Astrocyte (in vitro differentiated cells and primary cell): ENCODE results near the gene SACS. TPM values are rescaled to one million over a fixed set of nuclear protein-coding genes. Genes with fewer than 3 reads are reported as not detected.

Source experiments
- DNase-seq: peaks from one replicate; pipeline ENCODE4 v3.0.0-alpha.2; 2010; ENCODE audit warnings: low read depth
- FAIRE-seq: peaks from 2 replicates; lab custom pipeline; 2011; peaks lifted over from hg19 to GRCh38; lab: Jason Lieb, UNC
- H2AFZ ChIP-seq: 2 replicates; pipeline ENCODE4 v1.6.0; 2012; ENCODE audit warnings: low read depth, low read length, inconsistent platforms
- H3K27ac ChIP-seq: 2 replicates; pipeline ENCODE4 v1.5.1; 2011; ENCODE audit warnings: low read depth, low read length, inconsistent platforms
- H3K27me3 ChIP-seq: 2 replicates; pipeline ENCODE4 v1.6.0; 2011; ENCODE audit warnings: low read length, inconsistent platforms; ENCODE audit not compliant: insufficient read depth
- H3K36me3 ChIP-seq: 2 replicates; pipeline ENCODE4 v1.5.1; 2011; ENCODE audit warnings: low read length, inconsistent platforms; ENCODE audit not compliant: insufficient read depth
- H3K4me1 ChIP-seq: 2 replicates; pipeline ENCODE4 v1.5.1; 2011; ENCODE audit warnings: low read length, inconsistent platforms; ENCODE audit not compliant: insufficient read depth
- H3K4me2 ChIP-seq: 2 replicates; pipeline ENCODE4 v1.6.0; 2012; ENCODE audit warnings: low read length, inconsistent platforms
- H3K4me3 ChIP-seq: 2 replicates; pipeline ENCODE4 v1.5.1; 2011; ENCODE audit warnings: low read depth, mild to moderate bottlenecking, low read length, inconsistent platforms; ENCODE audit not compliant: insufficient read depth
- H3K79me2 ChIP-seq: 2 replicates; pipeline ENCODE4 v1.6.0; 2012; ENCODE audit warnings: mild to moderate bottlenecking, low read length, inconsistent platforms; ENCODE audit not compliant: insufficient read depth
- H3K9ac ChIP-seq: 2 replicates; pipeline ENCODE4 v1.6.0; 2012; ENCODE audit warnings: mild to moderate bottlenecking, low read length, inconsistent platforms
- H3K9me3 ChIP-seq: 2 replicates; pipeline ENCODE4 v1.5.1; 2012; ENCODE audit warnings: low read depth, mild to moderate bottlenecking, low read length, inconsistent platforms; ENCODE audit not compliant: insufficient read depth
- H4K20me1 ChIP-seq: 2 replicates; pipeline ENCODE4 v1.6.0; 2012; ENCODE audit warnings: low read length, inconsistent platforms; ENCODE audit not compliant: insufficient read depth
- H3K27ac Mint-ChIP-seq: one replicate; pipeline ENCODE4 v1.8.0; 2021; ENCODE audit warnings: mild to moderate bottlenecking, mixed read lengths; ENCODE audit not compliant: unreplicated experiment
- H3K27me3 Mint-ChIP-seq: one replicate; pipeline ENCODE4 v1.8.0; 2021; ENCODE audit warnings: low read depth, mixed read lengths; ENCODE audit not compliant: unreplicated experiment
- H3K36me3 Mint-ChIP-seq: one replicate; pipeline ENCODE4 v1.8.0; 2021; ENCODE audit warnings: low read depth, mixed read lengths; ENCODE audit not compliant: unreplicated experiment
- H3K4me1 Mint-ChIP-seq: one replicate; pipeline ENCODE4 v1.8.0; 2021; ENCODE audit warnings: low read depth, mixed read lengths; ENCODE audit not compliant: unreplicated experiment
- H3K4me3 Mint-ChIP-seq: one replicate; pipeline ENCODE4 v1.8.0; 2021; ENCODE audit warnings: mild to moderate bottlenecking, moderate library complexity, mixed read lengths; ENCODE audit not compliant: unreplicated experiment
- H3K9me3 Mint-ChIP-seq: one replicate; pipeline ENCODE4 v1.8.0; 2021; ENCODE audit warnings: mild to moderate bottlenecking, mixed read lengths; ENCODE audit not compliant: unreplicated experiment
- CTCF ChIP-seq: IDR thresholded peaks from 2 replicates; pipeline ENCODE4 v1.5.1; 2011; ENCODE audit warnings: low read depth, mild to moderate bottlenecking, inconsistent platforms, low read length, moderate library complexity; ENCODE audit not compliant: insufficient read depth
- EZH2 ChIP-seq: IDR thresholded peaks from 2 replicates; pipeline ENCODE4 v1.6.1; 2012; ENCODE audit warnings: mild to moderate bottlenecking, low read length, inconsistent platforms; ENCODE audit not compliant: insufficient read depth
- total RNA-seq: library from RNA; stranded (reverse); gene quantifications from 2 replicates; pipeline ENCODE4 v1.2.1, GENCODE V29; 2021

SACS gene
- total RNA-seq, 1 donor from 2014 or later, result 79.4 TPM

DNA sequence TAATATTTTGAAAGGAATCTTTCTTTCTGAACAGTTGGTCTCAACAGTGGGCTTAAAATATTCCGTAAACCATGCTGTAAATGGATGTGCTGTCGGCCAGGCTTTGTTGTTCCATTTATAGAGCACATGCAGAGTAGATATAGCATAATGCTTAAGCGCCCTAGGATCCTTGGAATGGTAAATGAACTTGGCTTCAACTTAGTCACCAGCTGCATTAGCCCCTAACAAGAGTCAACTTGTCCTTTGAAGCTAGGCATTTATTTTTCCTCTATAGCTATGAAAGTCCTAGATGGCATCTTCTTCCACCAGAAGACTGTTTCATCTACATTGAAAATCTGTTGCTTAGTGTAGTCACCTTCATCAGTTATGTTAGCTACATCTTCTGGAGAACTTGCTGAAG, 47.6 kb downstream of the SACS start:
- H3K36me3 Mint-ChIP-seq, result no peaks in the 10 kb centered on the region
- DNase-seq, result no peak
- H3K79me2 ChIP-seq, result peaks cover 54% of the 10 kb centered on the region
- H3K27ac ChIP-seq, result no peak overlapping the region
- H3K4me1 ChIP-seq, result peaks cover 23% of the 10 kb centered on the region
- TF ChIP-seq CTCF, result no peak
- no peak for TF ChIP-seq EZH2
- no peaks in the 10 kb centered on the region for H3K27me3 Mint-ChIP-seq
- H3K27me3 ChIP-seq, result no peaks in the 10 kb centered on the region
- no peak overlapping the region for H3K4me2 ChIP-seq
- no peaks in the 10 kb centered on the region for H3K9me3 ChIP-seq
- H3K4me3 Mint-ChIP-seq, result no peak overlapping the region
- peaks cover 14% of the 10 kb centered on the region for H3K4me1 Mint-ChIP-seq
- H3K9me3 Mint-ChIP-seq, result no peaks in the 10 kb centered on the region
- no peaks in the 10 kb centered on the region for H3K36me3 ChIP-seq
- H3K27ac Mint-ChIP-seq, result no peak overlapping the region
- H3K9ac ChIP-seq, result no peak overlapping the region
- H4K20me1 ChIP-seq, result peaks cover 4% of the 10 kb centered on the region
- FAIRE-seq, result peak; percentile 20
- no peak overlapping the region for H3K4me3 ChIP-seq
- H2AFZ ChIP-seq, result no peak overlapping the region

DNA sequence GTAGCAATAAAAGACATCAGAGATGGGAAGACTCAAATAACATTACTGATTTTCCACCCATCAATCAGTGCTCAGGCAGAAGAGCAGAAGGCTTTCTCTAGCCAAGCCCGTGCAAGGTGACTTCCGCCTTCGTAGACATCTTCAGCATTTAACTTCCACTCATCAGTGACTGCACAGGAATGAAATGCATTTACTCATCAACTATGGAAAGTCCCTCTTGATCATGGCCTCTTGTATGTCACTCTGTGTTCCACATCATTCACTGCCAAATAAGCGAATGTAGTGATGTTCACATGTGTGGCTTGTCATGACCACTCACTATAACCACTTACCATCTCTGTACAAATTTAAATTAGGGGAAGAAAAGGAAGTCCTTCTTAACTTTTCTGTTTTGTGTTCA, 49.4 kb downstream of the SACS start:
- H3K27ac Mint-ChIP-seq, result no peak overlapping the region
- Histone ChIP-seq H3K79me2 (peaks cover 56% of the 10 kb centered on the region), H2AFZ (no peak overlapping the region), H4K20me1 (no peaks in the 10 kb centered on the region), H3K9ac (no peak overlapping the region), H3K27me3 (no peaks in the 10 kb centered on the region), H3K4me3 (no peak overlapping the region), H3K9me3 (no peaks in the 10 kb centered on the region), H3K27ac (peak overlapping the region; percentile 41), H3K4me2 (peak overlapping the region; percentile 27), H3K4me1 (peaks cover 38% of the 10 kb centered on the region), H3K36me3 (no peaks in the 10 kb centered on the region)
- no peaks in the 10 kb centered on the region for H3K36me3 Mint-ChIP-seq
- no peak for TF ChIP-seq EZH2
- no peak for TF ChIP-seq CTCF
- no peak overlapping the region for H3K4me3 Mint-ChIP-seq
- no peaks in the 10 kb centered on the region for H3K9me3 Mint-ChIP-seq
- no peaks in the 10 kb centered on the region for H3K27me3 Mint-ChIP-seq
- FAIRE-seq, result no peak
- peak; percentile 75 for DNase-seq
- peaks cover 21% of the 10 kb centered on the region for H3K4me1 Mint-ChIP-seq

DNA sequence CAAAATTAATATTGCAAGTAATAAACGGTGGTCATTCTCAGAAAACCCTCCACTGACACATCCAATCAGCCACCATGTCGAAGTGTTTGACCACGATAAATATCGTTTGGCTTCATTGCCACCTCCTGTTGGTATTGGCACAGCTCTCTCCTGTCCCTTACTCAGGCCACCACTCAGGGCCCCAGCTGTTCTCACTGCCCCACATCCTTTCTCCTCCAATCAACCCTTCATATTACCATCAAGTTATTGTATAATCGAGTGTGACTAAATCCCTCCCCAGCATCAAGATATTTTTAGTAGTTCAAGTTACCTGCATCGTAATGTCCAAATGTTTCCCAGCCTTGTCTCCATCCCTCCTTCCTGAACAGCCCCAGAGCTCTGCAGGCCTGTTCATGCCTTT, 50.4 kb downstream of the SACS start:
- Histone ChIP-seq H3K4me2 (no peak overlapping the region), H2AFZ (no peak overlapping the region), H3K27ac (no peak overlapping the region), H3K4me1 (peaks cover 46% of the 10 kb centered on the region), H3K36me3 (no peaks in the 10 kb centered on the region), H4K20me1 (no peaks in the 10 kb centered on the region), H3K27me3 (no peaks in the 10 kb centered on the region), H3K9ac (no peak overlapping the region), H3K9me3 (no peaks in the 10 kb centered on the region), H3K79me2 (peaks cover 60% of the 10 kb centered on the region), H3K4me3 (no peak overlapping the region)
- peaks cover 24% of the 10 kb centered on the region for H3K4me1 Mint-ChIP-seq
- H3K27ac Mint-ChIP-seq, result no peak overlapping the region
- no peaks in the 10 kb centered on the region for H3K36me3 Mint-ChIP-seq
- TF ChIP-seq EZH2, result no peak
- FAIRE-seq, result no peak
- no peaks in the 10 kb centered on the region for H3K27me3 Mint-ChIP-seq
- no peak overlapping the region for H3K4me3 Mint-ChIP-seq
- no peaks in the 10 kb centered on the region for H3K9me3 Mint-ChIP-seq
- DNase-seq, result no peak
